ENCODE data around the gene AVPR1B. TPM values are rescaled to one million over a fixed set of nuclear protein-coding genes. Genes with fewer than 3 reads are reported as not detected.

The AVPR1B gene
- total RNA-seq, 1 experiment from 2014 or later, result not detected

GRCh38 chr1:206106328-206107167, 10.6 kb downstream of the AVPR1B start:
- Histone ChIP-seq H3K4me1 (no peaks in the 10 kb centered on the region), H3K9me3 (no peaks in the 10 kb centered on the region), H3K4me3 (ENCODE audit: low read depth, low read length) (no peak overlapping the region), H3K27me3 (replicated peaks; ENCODE audit: control insufficient read depth, insufficient read depth, low read length) (no peaks in the 10 kb centered on the region), H3K36me3 (ENCODE audit: control insufficient read depth, insufficient read depth, low read length) (no peaks in the 10 kb centered on the region)
- H3K9me3 Mint-ChIP-seq (ENCODE audit: unreplicated experiment), result no peaks in the 10 kb centered on the region
- TF ChIP-seq CTCF (IDR thresholded peaks at IDR 0.05; ENCODE audit: insufficient read depth in 1 of 2, low read depth in 1 of 2, low read length in 1 of 2, severe bottlenecking in 1 of 2, unreplicated experiment in 1 of 2), result peak; percentile 87 to 88
- H3K36me3 Mint-ChIP-seq (ENCODE audit: insufficient read depth, unreplicated experiment), result no peaks in the 10 kb centered on the region
- BruUV-seq (replicated peaks), result no TSS peak
- H3K27ac Mint-ChIP-seq (ENCODE audit: unreplicated experiment), result no peak overlapping the region
- intact Hi-C loops (cut with micrococcal nuclease; ENCODE audit: unreplicated experiment), result loop anchor here (1.0 kb wide), 4 partner anchors 76 to 315 kb away; no protein-coding TSS in a partner anchor
- no peaks in the 10 kb centered on the region for H3K4me1 Mint-ChIP-seq (ENCODE audit: low read depth, unreplicated experiment)
- POLR2A ChIA-PET, result no interaction called here
- H3K4me3 Mint-ChIP-seq (ENCODE audit: unreplicated experiment), result no peak overlapping the region
- peaks cover 4% of the 10 kb centered on the region for H3K27me3 Mint-ChIP-seq (ENCODE audit: insufficient read depth, unreplicated experiment)
- CTCF ChIA-PET, result interaction anchor here (0.6 to 3.6 kb wide), 20 partner anchors 8 to 363 kb away, joined by 3 to 87 read pairs (median 4); partner anchors contain the start of genes AVPR1B and RAB7B
- DNase-seq, result peak; percentile 74 to 80

- Histone ChIP-seq H3K9me3 (no peaks in the 10 kb centered on the region), H3K27me3 (replicated peaks; ENCODE audit: control insufficient read depth, insufficient read depth, low read length) (no peaks in the 10 kb centered on the region), H3K4me3 (ENCODE audit: low read depth, low read length) (no peak overlapping the region), H3K4me1 (no peaks in the 10 kb centered on the region), H3K36me3 (ENCODE audit: control insufficient read depth, insufficient read depth, low read length) (no peaks in the 10 kb centered on the region)
- Mint-ChIP-seq H3K4me3 (ENCODE audit: unreplicated experiment) (no peak overlapping the region), H3K27ac (ENCODE audit: unreplicated experiment) (no peak overlapping the region), H3K27me3 (ENCODE audit: insufficient read depth, unreplicated experiment) (peaks cover 10% of the 10 kb centered on the region), H3K36me3 (ENCODE audit: insufficient read depth, unreplicated experiment) (no peaks in the 10 kb centered on the region), H3K4me1 (ENCODE audit: low read depth, unreplicated experiment) (no peaks in the 10 kb centered on the region), H3K9me3 (ENCODE audit: unreplicated experiment) (no peaks in the 10 kb centered on the region)
- ChIA-PET CTCF (interaction anchor here (0.9 to 3.6 kb wide), 6 partner anchors 12 to 356 kb away, joined by 3 to 87 read pairs (median 12); partner anchors contain the start of gene AVPR1B), POLR2A (no interaction called here)
- no peak for DNase-seq
- no peak for TF ChIP-seq CTCF (IDR thresholded peaks at IDR 0.05; ENCODE audit: insufficient read depth in 1 of 2, low read depth in 1 of 2, low read length in 1 of 2, severe bottlenecking in 1 of 2, unreplicated experiment in 1 of 2)
- intact Hi-C loops (cut with micrococcal nuclease; ENCODE audit: unreplicated experiment), result no loop called here
- BruUV-seq (replicated peaks), result no TSS peak
Observed at GRCh38 chr1:206105464-206105995, 11.7 kb downstream of the AVPR1B start.

GRCh38 chr1:206103979-206104378, 13.2 kb downstream of the AVPR1B start:
- H3K27ac Mint-ChIP-seq (ENCODE audit: unreplicated experiment), result no peak overlapping the region
- ChIA-PET CTCF (interaction anchor here (0.8 to 3.6 kb wide), 2 partner anchors 73 to 120 kb away, joined by 3 to 56 read pairs; no protein-coding TSS in a partner anchor), POLR2A (no interaction called here)
- no peak overlapping the region for H3K4me3 ChIP-seq (ENCODE audit: low read depth, low read length)
- intact Hi-C loops (cut with micrococcal nuclease; ENCODE audit: unreplicated experiment), result no loop called here
- H3K36me3 Mint-ChIP-seq (ENCODE audit: insufficient read depth, unreplicated experiment), result no peaks in the 10 kb centered on the region
- no TSS peak for BruUV-seq (replicated peaks)
- H3K27me3 Mint-ChIP-seq (ENCODE audit: insufficient read depth, unreplicated experiment), result peaks cover 14% of the 10 kb centered on the region
- no peaks in the 10 kb centered on the region for H3K36me3 ChIP-seq (ENCODE audit: control insufficient read depth, insufficient read depth, low read length)
- H3K27me3 ChIP-seq (replicated peaks; ENCODE audit: control insufficient read depth, insufficient read depth, low read length), result no peaks in the 10 kb centered on the region; the same call in 1 of the 2 replicates
- H3K4me1 ChIP-seq, result no peaks in the 10 kb centered on the region
- DNase-seq, result no peak
- no peaks in the 10 kb centered on the region for H3K9me3 ChIP-seq
- no peaks in the 10 kb centered on the region for H3K9me3 Mint-ChIP-seq (ENCODE audit: unreplicated experiment)
- no peak overlapping the region for H3K4me3 Mint-ChIP-seq (ENCODE audit: unreplicated experiment)
- no peaks in the 10 kb centered on the region for H3K4me1 Mint-ChIP-seq (ENCODE audit: low read depth, unreplicated experiment)
- no peak for TF ChIP-seq CTCF (IDR thresholded peaks at IDR 0.05; ENCODE audit: insufficient read depth in 1 of 2, low read depth in 1 of 2, low read length in 1 of 2, severe bottlenecking in 1 of 2, unreplicated experiment in 1 of 2)

Data from Caco-2 (cell line).